Muscle of leg (tissue), 11 donors: ENCODE measurements around the gene CDK9. TPM values are rescaled to one million over a fixed set of nuclear protein-coding genes. Genes with fewer than 3 reads are reported as not detected.
A peak's percentile ranks its signal among the peaks of the same experiment; 100 is the strongest.

Experiments
- DNase-seq: peaks from one replicate; pipeline ENCODE4 v3.0.0; 2013
- H3K27ac ChIP-seq: one replicate; pipeline ENCODE4 v1.5.1; 2013; ENCODE audit warnings: mild to moderate bottlenecking, low read length, control low read depth
- H3K27me3 ChIP-seq: one replicate; pipeline ENCODE4 v1.6.1; 2013; ENCODE audit warnings: low read length; ENCODE audit not compliant: control insufficient read depth, insufficient read depth
- H3K36me3 ChIP-seq: one replicate; pipeline ENCODE4 v1.6.1; 2013; ENCODE audit warnings: low read length; ENCODE audit not compliant: control insufficient read depth, insufficient read depth
- H3K4me1 ChIP-seq: one replicate; pipeline ENCODE4 v1.6.1; 2013; ENCODE audit warnings: low read length; ENCODE audit not compliant: control insufficient read depth, insufficient read depth
- H3K4me3 ChIP-seq: one replicate; pipeline ENCODE4 v1.5.1; 2013; ENCODE audit warnings: low read length, control low read depth
- H3K9me3 ChIP-seq: replicated peaks from 2 replicates; pipeline ENCODE4 v1.6.1; 2013; ENCODE audit warnings: low read depth, low read length; ENCODE audit not compliant: control insufficient read depth
- WGBS: methylation state at CpG from one replicate; pipeline ENCODE4 v1.1.5; 2013; ENCODE audit warnings: missing lambda C conversion rate; ENCODE audit not compliant: insufficient coverage; 5-methylcytosine and 5-hydroxymethylcytosine counted together
- polyA plus RNA-seq, 8 donors: library from polyadenylated mRNA; unstranded; fragments of 120-200 nt; gene quantifications; one replicate each; pipeline versions ENCODE4 v1.2.1 to v1.2.3, GENCODE V29; 2013; ENCODE audit warnings: inconsistent platforms in 1 of 8, low replicate concordance in 1 of 8; ENCODE audit not compliant: insufficient read length in 8 of 8, insufficient read depth in 1 of 8
- total RNA-seq: library from RNA; stranded (reverse); fragments of 120-200 nt; gene quantifications from one replicate; pipeline ENCODE4 v1.2.4, GENCODE V29; 2013

Gene CDK9
- total and polyA plus RNA-seq, 9 donors, result 28.4 to 60.5 (median 51.0) TPM

- WGBS, result no CpG with 5 or more reads among the region's 3 CpGs
- no peaks in the 10 kb centered on the region for H3K27me3 ChIP-seq
- H3K9me3 ChIP-seq, result no peaks in the 10 kb centered on the region
- peaks cover 13% of the 10 kb centered on the region for H3K36me3 ChIP-seq
- H3K4me3 ChIP-seq, result peak overlapping the region; percentile 41
- H3K4me1 ChIP-seq, result peaks cover 33% of the 10 kb centered on the region
- DNase-seq, result no peak
- H3K27ac ChIP-seq, result peak overlapping the region; percentile 56
Measured at GRCh38 chr9:127770583-127770904, 15.3 kb upstream of the CDK9 start.

DNA sequence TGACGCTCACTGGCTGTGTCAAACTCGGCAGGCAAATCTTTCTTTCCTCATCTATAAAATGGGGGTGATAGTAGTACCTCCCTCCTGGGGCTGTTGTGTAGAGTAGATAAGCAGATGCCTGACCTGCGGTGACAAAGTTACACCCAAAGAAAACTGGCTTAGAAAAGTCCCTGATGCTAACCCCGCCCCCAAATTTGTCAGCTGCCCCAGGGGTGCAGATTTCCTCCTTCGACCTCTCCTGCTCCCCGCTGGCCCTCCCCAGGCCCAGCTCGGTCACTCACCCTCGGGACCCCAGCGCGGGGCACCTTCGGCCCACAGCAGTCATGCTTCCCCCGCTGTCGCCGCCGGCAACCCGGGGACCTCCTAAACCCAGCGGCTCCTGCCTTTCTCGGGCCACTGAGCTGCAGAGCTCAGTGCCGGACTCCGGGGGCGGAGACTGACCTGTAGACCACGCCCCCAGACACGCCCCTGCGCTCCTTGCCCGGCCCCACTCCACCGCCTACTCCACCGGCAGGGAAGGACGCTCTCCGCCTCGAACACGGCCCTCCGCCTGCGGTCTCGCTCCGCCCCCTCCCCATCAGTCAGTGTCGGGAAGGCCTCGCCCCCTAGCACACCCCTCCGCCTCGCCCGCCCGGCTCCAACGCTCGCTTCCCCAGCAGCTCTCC, 14.8 kb upstream of the CDK9 start:
- peaks cover 33% of the 10 kb centered on the region for H3K4me1 ChIP-seq
- under 1% methylated on average over 38 of the region's 43 CpGs for WGBS
- H3K9me3 ChIP-seq, result no peaks in the 10 kb centered on the region
- DNase-seq, result peak; percentile 98
- H3K4me3 ChIP-seq, result peak overlapping the region; percentile 41
- no peaks in the 10 kb centered on the region for H3K27me3 ChIP-seq
- H3K36me3 ChIP-seq, result peaks cover 13% of the 10 kb centered on the region
- H3K27ac ChIP-seq, result peak overlapping the region; percentile 56

GRCh38 chr9:127771570-127772189, 14.2 kb upstream of the CDK9 start:
- Histone ChIP-seq H3K36me3 (peaks cover 13% of the 10 kb centered on the region), H3K9me3 (no peaks in the 10 kb centered on the region), H3K27ac (no peak overlapping the region), H3K27me3 (no peaks in the 10 kb centered on the region), H3K4me3 (peak overlapping the region; percentile 41), H3K4me1 (peaks cover 38% of the 10 kb centered on the region)
- no CpG with 5 or more reads among the region's 19 CpGs for WGBS
- DNase-seq, result no peak

DNA sequence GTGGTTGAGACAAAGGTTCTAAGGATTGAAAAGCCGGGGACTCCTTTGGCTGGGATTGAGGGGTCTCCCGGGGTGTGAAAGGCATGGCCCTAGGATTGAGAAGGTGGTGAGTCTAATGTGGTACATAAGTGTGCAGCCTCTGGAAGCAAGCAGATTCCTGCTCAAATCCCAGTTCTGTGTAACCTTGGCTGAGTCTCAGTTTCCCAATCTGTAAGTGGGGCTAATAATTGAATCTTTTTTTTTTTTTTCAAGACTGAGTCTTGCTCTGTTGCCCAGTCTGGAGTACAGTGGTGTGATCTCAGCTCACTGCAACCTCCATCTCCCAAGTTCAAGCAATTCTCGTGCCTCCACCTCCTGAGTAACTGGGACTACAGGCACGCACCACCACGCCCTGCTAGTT, 13.2 kb upstream of the CDK9 start:
- 100% methylated on average over 1 of the region's 5 CpGs for WGBS
- peaks cover 37% of the 10 kb centered on the region for H3K4me1 ChIP-seq
- DNase-seq, result no peak

GRCh38 chr9:127773272-127773671, 12.6 kb upstream of the CDK9 start:
- 74% methylated on average over 3 of the region's 3 CpGs for WGBS
- H3K4me1 ChIP-seq, result peaks cover 33% of the 10 kb centered on the region

More for the DNA sequence above, 13.2 kb upstream of the CDK9 start:
- H3K4me3 ChIP-seq, result no peak overlapping the region
- no peaks in the 10 kb centered on the region for H3K27me3 ChIP-seq
- H3K27ac ChIP-seq, result no peak overlapping the region
- H3K9me3 ChIP-seq, result no peaks in the 10 kb centered on the region
- peaks cover 5% of the 10 kb centered on the region for H3K36me3 ChIP-seq

DNA sequence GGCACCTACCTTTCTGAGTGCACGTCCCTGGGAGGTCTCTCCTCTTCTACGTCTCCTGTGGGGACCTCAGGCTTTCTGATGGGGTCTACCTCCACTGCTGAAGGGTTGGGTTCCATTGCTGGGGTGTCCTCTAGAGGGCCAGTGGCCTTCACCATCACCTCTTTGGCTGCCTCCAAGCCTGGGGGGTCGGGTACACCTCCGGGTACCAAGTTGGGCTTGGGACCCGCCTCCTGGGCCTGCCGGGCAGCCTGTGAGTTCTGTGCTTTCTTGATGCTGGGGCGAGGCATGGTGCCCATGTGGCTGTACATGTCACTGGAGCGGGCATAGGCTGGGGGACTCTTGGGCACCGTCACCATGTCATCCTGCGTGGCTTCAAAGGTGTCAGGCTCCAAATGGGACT, 11.9 kb upstream of the CDK9 start:
- Histone ChIP-seq H3K27ac (no peak overlapping the region), H3K36me3 (peaks cover 5% of the 10 kb centered on the region), H3K4me1 (peaks cover 39% of the 10 kb centered on the region), H3K27me3 (no peaks in the 10 kb centered on the region), H3K9me3 (no peaks in the 10 kb centered on the region), H3K4me3 (no peak overlapping the region)
- no peak for DNase-seq
- 79% methylated on average over 10 of the region's 10 CpGs for WGBS

More at GRCh38 chr9:127773272-127773671, 12.6 kb upstream of the CDK9 start:
- no peak overlapping the region for H3K27ac ChIP-seq
- no peak overlapping the region for H3K4me3 ChIP-seq
- peaks cover 5% of the 10 kb centered on the region for H3K36me3 ChIP-seq
- H3K9me3 ChIP-seq, result no peaks in the 10 kb centered on the region
- no peak for DNase-seq
- no peaks in the 10 kb centered on the region for H3K27me3 ChIP-seq

DNA sequence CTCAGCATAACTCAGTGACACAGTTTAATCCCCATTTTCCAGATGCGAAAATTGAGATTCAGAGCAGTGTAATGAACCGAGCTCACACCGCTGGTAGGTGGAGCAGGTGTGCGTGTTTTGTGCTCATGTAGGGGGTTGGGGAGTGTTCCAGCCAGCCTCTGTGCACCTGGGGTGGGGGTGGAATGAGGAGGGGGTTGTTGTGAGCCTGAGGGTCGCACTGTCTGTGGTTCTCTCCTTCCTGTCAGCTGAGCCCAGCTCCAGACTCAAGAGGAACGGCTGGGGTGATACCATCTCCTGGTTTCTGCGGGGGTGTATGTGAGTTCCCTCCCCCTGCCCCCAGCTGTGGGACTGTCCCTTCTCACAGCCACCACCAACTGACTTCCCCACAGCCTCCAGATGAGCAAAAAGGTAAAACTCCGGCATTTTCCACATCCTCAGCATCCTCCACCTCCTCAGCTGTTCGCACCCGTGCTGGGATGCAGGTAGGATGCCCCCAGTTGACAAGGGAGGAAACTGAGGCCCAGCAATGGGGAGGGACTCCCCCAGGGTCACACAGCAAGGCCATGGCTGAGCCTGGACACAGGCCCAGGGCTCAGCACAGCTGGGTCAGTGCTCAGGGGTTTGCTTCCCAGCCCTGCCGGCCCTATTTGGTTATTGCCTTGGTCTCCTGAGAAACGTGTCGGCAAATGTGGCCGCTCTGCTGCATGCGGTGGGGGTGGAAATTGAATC, 9.5 kb upstream of the CDK9 start:
- Histone ChIP-seq H3K36me3 (peaks cover 5% of the 10 kb centered on the region), H3K27me3 (no peaks in the 10 kb centered on the region), H3K9me3 (no peaks in the 10 kb centered on the region), H3K27ac (peak overlapping the region; percentile 6), H3K4me3 (peak overlapping the region; percentile 35), H3K4me1 (peaks cover 39% of the 10 kb centered on the region)
- peak; percentile 61 for DNase-seq
- WGBS, result 58% methylated on average over 3 of the region's 15 CpGs

- Histone ChIP-seq H3K4me3 (peak overlapping the region; percentile 35), H3K4me1 (peaks cover 39% of the 10 kb centered on the region), H3K9me3 (no peaks in the 10 kb centered on the region), H3K27ac (no peak overlapping the region), H3K27me3 (no peaks in the 10 kb centered on the region), H3K36me3 (peaks cover 5% of the 10 kb centered on the region)
- WGBS, result 88% methylated on average over 1 of the region's 5 CpGs
- no peak for DNase-seq
Measured at GRCh38 chr9:127776924-127777289, 8.9 kb upstream of the CDK9 start.

DNA sequence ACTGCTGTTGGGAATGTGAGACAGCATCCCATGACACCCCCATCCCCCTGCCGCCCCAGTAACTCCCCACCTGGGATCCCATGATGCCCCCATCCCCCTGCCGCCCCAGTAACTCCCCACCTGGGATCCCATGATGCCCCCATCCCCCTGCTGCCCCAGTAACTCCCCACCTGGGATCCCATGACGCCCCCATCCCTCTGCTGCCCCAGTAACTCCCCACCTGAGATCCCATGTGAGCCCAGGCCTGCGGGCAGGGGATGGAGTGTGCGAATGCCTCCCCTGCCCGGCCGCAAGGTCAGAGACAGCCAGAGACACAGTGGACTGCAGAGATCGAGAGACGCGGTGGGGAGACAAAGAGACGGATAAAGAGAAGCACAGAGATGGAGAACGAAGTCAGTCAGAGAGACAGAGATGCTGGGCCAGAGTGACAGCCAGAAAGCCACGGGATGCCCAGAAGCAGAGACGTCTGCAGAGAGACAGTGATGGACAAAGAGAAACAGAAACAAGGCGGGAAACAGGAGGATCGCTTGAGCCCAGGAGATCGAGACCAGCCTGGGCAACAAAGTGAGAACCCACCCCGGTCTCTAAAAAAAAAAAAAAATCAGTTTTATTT, 8.4 kb upstream of the CDK9 start:
- Histone ChIP-seq H3K27me3 (no peaks in the 10 kb centered on the region), H3K27ac (no peak overlapping the region), H3K4me1 (peaks cover 39% of the 10 kb centered on the region), H3K36me3 (peaks cover 5% of the 10 kb centered on the region), H3K4me3 (peak overlapping the region; percentile 38), H3K9me3 (no peaks in the 10 kb centered on the region)
- DNase-seq, result no peak
- 80% methylated on average over 10 of the region's 18 CpGs for WGBS
